Fibroblast of upper back skin (primary cell): ENCODE results near the gene ACSS2.

Experiments
- DNase-seq: peaks from one replicate; pipeline ENCODE4 v3.0.0-alpha.2; 2013

The ACSS2 gene

DNA sequence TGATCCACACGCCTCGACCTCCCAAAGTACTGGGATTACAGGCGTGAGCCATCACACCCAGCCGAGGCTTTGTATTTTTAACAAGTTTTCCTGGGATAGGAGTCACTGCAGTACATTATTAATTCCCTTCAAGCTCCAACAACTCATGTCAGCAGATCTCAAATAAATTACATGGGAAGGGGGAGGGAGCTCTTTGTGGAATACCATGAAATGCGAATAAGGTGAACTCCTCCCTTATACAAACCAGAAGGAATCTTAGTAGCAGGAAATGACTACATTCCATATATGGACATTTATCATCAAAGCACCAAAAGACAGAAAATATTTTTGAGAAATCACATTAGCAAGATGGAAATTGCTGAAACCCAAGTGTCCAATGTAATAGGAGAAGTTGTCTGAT lies 76.3 kb downstream of the ACSS2 start:
- DNase-seq = peak; percentile 84

DNA sequence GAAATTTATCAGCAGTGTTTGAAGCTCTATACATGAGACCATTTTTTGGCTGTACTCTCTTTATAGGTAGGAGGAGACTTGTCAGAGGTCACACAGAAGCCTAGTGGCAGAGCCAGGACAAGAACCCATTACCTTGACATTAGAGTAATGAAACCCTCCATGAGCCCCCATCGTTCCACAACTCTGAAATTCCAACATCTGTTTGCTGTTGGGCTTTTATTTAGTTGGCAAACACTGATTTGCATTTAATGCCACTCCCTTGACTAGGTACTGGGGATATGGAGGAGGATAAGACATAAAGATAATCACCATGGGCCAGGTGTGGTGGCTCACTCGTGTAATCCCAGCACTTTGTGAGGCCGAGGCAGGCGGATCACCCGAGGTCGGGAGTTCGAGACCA lies 77.5 kb downstream of the ACSS2 start:
- DNase-seq = no peak

GRCh38 chr20:34954904-34955230 lies 78.5 kb downstream of the ACSS2 start:
- peak; percentile 48 for DNase-seq

DNA sequence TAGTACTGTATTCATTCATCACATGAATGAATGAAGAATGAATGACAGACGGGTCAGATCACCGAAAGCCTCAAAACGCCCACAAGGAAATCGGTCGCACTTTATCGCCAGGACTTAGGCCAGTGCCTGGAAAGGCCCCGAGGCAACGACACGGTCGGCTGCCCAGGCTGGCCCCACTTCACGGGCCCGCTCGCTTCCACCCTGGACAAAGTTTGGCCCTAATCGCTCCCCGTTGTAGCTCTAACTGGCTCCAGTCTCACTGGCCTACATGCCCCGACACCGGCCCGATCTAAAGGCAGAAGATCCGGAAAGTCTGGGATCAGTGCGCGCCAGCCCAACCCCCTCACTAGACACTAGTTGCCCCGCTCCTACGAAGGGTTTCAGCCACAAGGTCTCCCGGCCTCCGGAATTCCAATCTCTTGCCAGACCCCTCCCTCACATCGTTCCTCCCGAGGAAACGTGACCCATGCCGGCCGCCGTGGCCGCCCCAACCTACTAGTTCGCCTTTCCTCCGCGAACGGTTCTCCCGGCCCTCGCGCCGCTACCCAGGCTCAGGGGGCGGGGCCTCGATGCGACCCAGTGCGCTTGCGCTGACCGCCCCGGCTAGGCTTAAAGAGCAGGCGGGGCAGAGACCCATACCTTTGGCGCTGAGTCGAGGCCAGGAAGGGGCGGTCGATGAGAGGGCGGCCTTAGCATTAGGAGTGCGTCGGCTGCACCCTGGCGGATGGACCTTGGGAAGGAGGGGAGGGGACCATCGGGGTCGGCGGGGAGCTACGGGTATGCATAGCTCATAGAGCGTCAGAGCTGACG lies 79.0 kb downstream of the ACSS2 start, which contains the start of the genes GSS and MYH7B:
Gene GSS, minus strand, starts transcription at position 576 of the 810 bp plus-strand sequence. CDS start 3,954 bp downstream, outside the sequence.
Gene MYH7B, plus strand, starts transcription at position 638 of the 810 bp plus-strand sequence. CDS start 22,138 bp downstream, outside the sequence.
- peak; percentile 96 for DNase-seq

GRCh38 chr20:34956041-34956458 lies 79.6 kb downstream of the ACSS2 start:
- no peak for DNase-seq

DNA sequence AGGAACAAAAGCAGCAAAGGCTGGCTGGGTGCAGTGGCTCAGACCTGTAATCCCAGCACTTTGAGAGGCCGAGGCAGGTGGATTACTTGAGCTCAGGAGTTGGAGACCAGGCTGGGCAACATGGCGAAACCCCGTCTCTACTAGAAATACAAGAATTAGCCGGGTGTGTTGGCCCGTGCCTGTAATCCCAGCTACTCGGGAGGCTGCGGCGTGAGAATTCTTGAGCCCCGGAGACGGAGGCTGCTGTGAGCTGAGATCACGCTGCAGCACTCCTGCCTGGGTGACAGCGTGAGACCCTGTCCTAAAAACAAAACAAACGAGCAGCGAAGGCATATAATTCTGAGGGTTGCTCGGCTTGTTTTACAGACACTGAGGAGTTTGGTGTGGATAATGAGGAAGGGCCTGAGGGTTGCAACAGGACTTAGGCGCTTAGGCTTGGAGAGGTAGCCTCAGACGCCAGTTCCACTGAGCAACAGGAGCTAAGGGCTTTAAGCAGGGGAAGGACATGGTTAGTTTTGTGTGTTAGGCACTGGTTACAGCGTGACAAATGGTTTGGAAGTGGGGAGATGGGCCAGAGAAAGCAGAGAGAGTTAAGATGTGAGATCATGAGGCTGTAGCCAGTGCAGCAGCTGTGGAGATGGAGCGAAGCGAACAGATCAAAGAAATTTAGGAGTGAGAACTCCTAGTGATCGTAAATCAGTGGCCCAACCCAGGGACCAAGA lies 80.5 kb downstream of the ACSS2 start:
- DNase-seq = no peak

GRCh38 chr20:34964486-34964885 lies 88.1 kb downstream of the ACSS2 start:
- DNase-seq = no peak

GRCh38 chr20:34965051-34965450 lies 88.6 kb downstream of the ACSS2 start:
- no peak for DNase-seq

GRCh38 chr20:34967421-34967820 lies 91.0 kb downstream of the ACSS2 start:
- no peak for DNase-seq

- no peak for DNase-seq
Measured at GRCh38 chr20:34968042-34968775, 91.8 kb downstream of the ACSS2 start.

DNA sequence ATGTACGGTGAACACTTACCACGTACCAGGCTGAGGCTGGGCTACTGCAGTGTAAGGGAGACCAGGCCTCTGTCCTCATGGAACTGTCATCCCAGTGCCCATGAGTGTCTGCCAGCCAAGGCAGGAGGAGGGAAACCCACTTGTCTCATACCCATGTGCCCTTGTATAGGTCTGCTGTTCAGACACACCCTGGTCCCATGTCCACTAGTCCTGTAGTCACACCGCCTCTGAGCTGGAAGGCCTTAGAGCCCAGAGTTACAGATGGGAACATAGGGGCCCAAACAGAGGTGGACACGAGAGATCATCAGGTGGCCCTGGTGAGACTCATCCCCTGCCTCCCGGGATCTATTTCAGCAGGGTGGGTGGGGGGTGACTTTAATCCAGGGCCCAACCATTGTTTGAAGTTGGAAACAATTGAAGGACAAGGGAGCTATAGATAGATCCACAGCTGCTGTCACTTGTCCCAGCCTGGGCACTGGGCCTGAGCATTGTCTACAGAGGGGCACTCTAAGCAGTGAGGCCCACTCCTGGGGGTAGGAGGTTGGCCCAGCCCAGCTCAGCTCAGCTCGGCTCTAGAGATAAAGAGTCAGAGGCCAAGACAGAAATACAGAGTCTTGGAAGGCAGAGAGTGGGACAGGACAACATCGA lies 93.9 kb downstream of the ACSS2 start:
- no peak for DNase-seq

DNA sequence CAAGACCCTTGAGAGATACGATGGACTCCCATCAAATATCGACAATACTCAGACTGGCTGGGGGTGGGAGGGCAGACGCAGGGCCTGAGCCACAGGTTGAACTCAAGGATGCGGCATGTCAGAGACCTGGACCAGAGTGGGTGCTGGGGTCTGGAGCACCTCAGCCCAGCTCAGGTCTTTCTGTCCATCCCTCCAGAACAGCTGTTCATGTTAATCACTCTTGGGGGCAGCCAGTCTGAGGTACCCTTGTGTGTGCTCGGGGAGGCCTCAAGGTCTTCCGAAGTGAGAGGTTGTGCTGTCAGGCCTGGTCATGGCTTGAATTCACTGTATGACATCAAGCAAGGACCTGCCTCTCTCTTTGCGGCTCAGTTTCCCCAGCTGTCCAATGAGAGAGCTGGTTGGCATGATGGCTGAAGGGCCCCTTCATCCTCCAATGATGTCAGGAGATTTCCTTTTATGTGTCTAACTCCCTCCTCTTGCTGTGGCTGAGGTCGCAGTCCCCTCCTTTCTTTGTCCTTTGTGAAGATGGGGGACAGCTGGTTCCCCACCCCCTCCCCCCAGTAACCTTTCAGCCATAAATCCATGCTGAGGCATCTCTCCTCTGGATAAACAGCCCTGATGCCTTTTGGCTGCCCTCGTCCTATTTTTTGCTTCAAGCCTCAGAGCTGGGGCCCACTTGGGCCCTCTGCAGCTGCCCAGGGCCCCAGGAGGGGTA lies 94.6 kb downstream of the ACSS2 start:
- DNase-seq = no peak

DNA sequence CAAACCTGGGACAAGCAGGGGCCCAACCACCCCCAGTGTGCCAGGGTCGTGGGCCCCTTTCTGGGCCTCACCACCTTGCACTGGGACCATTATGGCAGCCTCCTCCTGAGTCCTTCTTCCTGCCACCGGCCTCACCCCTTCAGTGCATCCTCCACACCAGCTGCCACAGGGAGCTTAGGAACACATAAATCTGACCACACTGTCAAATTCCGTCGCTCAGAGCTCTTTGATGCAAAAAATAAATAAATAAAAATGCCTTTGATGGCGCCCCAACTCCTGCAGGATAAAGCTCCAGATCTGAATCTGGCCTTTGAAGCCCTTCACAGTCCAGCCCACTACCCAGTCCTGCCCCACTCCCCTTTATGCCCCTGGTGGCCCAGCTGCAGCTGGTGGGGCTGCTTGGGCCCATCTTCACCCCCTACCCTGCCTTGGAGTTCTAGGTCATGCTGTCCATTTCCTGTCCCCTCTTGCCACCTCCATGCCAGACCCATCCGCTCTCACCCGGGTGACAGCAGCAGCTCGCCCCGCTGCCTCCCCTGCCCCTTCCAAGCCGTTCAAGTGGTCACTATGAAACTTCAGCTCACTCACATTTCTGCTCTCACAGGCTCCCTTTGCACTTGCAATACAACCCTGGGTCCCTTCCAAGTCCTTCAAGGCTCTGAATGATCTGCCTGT lies 95.3 kb downstream of the ACSS2 start:
- no peak for DNase-seq

DNA sequence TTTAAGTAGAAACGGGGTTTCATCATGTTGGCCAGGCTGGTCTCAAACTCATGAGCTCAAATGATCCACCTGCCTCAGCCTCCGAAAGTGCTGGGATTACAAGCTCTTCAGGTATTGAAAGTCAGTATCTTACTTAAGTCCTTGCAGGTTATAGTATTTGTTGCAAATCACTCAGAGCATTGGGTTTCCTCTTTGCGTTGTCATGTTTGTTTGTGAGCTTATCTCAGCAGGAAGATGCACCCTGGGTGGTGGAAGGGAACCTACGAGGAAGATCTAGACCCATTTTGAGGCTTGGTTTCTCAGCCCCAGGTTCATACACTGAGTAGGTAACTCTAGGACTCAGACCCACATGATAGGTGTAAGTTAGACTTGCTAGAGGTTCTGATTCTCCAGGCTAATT lies 97.8 kb downstream of the ACSS2 start:
- no peak for DNase-seq

GRCh38 chr20:34976286-34976685 lies 99.9 kb downstream of the ACSS2 start:
- DNase-seq = no peak
